GM18511 (cell line): ENCODE data around the gene MUC7.

Experiments
- ATAC-seq: cut with Tn5 transposase; IDR thresholded peaks from one replicate; pipeline ENCODE4 v1.9.1; 2021; ENCODE audit warnings: mild to moderate bottlenecking, moderate library complexity; ENCODE audit not compliant: unreplicated experiment

The MUC7 gene

GRCh38 chr4:70531981-70532380 lies 60.0 kb downstream of the MUC7 start:
- ATAC-seq, result peak; percentile 58
